HG02610 (cell line): ENCODE data around the gene CNOT6.
A peak's percentile ranks its signal among the peaks of the same experiment; 100 is the strongest.
"Not testable (repeated sequence)": the region's sequence is repeated elsewhere in the genome, so short reads cannot be mapped to it uniquely, and the experiment has no call there.

Experiments used
- ATAC-seq: cut with Tn5 transposase; IDR thresholded peaks from one replicate; pipeline ENCODE4 v1.9.1; 2021; ENCODE audit warnings: mild to moderate bottlenecking, moderate library complexity; ENCODE audit not compliant: unreplicated experiment

Gene CNOT6

DNA sequence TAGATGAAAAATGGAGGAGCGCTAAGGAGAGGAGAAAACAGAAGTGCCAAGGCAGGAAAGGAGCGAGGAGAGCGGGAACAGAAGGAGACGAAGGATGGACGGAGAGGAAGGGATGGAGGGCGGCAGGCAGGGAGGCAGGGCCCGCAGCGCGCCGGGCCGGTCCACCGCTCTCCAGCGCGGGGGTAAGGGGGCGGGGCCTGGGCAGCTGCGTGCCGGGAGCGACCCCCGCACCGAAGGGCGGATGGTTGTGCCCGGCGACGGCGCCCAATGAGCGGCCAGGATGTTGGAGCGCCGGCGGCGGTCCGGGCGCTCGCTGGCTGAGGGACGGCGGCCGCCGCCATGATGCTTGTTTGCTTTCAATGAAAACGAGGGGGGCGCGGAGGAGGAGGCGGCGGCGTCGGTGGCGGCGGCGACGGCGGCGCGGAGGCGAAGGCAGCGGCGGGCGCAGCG is at the start of gene CNOT6:
Gene CNOT6, plus strand, starts transcription at position 320 of the 450 bp plus-strand sequence. CDS start 34,898 bp downstream, outside the sequence.
- ATAC-seq: peak; percentile 91

DNA sequence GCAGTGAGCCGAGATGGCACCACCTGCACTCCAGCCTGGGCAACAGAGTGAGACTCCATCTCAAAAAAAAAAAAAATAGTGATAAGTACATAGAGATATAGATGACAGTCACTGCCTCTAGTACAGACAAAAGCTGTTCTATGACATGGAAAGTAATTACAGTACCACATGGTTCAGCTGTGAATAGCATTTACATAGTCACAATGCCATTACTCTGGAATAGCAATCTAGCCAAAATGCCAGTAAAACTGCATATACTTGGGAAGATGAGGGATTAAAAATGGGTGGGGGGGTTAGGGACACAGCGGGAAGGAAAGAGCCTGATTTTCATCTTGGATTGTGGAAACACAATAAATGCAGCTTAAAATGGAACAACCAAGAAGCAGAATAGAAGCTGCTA is 39.4 kb upstream of the CNOT6 start:
- ATAC-seq: no peak

DNA sequence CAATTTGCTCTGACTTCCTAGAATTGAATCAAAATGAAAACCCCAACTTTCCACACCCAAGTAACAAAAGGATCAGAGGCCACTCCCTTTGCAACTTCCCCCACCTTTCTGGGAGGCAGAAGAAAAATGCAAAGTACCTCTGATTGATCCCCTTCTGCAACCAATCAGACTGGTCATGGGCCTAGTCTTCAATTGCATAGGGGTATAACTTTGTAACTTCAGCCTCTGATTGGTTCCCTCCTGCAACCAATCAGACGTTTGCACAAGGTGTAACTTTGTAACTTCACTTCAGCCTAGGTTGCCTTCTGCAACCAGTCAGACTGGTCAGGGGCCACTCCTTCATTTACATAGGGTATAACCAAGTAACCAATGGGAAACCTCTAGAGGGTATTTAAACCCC is 38.3 kb upstream of the CNOT6 start:
- ATAC-seq: no peak

DNA sequence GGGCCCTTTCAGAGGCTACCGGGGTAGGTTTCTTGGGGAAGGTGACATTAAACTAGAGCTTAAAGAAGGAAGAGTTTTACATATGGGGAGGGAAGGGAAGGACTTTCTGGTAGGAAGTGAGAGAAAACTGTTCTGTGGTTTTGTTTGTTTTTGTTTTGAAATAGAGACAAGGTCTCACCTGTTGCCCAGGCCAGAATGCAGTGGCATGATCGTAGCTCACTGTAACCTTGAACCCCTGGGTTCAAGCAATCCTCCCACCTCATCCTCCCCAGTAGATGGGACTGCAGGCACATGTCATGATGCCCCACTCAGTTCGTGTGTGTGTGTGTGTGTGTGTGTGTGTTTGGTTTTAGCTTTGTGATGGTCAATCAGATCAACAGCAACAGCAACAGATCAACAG is 37.4 kb upstream of the CNOT6 start:
- no peak for ATAC-seq

DNA sequence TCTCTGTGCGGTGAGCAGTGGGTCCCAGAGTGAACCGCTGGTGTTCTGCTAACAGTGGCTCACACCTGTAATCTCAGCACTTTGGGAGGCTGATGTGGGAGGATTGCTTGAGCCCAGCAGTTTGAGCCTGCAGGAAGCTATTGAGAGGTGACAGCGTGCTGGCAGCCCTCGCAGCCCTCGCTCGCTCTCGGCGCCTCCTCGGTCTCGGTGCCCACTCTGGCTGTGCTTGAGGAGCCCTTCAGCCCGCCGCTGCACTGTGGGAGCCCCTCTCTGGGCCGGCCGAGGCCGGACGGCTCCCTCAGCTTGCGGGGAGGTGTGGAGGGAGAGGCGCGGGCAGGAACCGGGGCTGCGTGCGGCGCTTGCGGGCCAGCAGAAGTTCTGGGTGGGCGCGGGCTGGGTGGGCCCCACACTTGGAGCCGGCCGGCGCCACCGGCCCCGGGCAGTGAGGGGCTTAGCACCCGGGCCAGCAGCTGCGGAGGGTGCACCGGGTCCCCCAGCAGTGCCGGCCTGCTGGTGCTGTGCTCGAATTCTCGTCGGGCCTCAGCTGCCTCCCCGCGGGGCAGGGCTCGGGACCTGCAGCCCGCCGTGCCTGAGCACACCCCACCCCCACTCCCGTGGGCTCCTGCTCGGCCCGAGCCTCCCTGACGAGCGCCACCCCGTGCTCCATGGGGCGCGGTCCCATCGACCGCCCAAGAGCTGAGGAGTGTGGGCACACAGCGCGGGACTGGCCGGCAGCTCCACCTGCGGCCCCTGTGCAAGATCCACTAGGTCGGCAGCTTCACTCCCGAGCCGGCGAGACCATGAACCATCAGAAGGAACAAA is 35.1 kb upstream of the CNOT6 start:
- ATAC-seq: not testable (repeated sequence)

DNA sequence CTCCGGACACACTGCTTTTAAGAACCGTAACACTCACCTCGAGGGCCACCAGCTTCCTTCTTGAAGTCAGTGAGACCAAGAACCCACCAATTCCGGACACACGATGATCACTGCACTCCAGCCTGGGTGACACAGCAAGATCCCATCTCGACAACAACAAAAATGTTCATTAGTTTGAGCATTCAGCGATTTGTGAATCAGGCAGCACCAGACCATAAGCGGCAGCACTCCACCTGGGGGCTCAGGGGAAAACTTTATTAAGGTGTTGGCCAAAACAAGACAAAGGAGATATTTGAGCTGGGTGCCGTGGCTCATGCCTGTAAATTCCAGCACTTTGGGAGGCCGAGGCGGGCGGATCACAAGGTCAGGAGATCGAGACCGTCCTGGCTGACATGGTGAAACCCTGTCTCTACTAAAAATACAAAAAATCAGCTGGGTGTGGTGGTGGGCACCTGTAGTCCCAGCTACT is 34.5 kb upstream of the CNOT6 start:
- ATAC-seq: not testable (repeated sequence)

DNA sequence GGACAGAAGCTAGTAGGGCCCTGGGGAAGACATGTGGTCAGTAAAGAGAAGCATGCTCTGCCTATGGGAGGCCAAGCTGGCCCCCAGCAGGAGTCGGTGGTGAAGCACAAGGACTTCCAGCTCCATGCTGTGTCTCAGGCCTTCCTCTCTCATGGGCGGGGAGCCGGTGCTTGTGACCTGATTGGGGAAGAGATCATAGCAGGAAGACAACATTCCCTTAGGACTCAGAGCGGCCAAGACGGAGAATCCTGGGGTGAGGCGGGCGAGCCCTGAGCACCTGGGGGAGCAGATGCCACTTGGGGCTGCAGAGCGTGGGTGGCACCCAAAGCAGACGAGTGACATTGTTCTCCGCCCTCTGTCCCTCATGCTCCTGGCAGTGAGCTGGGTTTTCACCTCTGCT is 33.3 kb upstream of the CNOT6 start:
- ATAC-seq: no peak

DNA sequence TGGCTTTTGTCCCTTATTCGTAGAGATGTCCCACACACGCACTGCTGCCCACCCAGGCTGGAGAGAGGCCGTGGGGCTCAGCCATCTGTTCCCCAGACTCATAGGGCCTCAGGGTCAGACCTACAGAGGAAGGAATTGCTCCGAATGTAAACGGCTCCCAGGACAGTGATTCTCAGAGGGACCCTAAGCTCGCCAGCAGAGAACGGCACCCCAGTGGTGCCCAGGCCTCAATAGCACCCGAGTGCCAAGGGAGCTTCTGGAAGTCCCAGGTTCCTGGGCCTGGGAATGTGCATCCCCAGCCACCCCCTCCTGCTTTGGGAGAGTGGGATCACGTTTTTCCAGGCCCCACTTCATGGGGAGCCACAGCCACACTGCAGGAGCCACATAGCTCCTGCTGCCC is 32.9 kb upstream of the CNOT6 start:
- ATAC-seq: no peak

DNA sequence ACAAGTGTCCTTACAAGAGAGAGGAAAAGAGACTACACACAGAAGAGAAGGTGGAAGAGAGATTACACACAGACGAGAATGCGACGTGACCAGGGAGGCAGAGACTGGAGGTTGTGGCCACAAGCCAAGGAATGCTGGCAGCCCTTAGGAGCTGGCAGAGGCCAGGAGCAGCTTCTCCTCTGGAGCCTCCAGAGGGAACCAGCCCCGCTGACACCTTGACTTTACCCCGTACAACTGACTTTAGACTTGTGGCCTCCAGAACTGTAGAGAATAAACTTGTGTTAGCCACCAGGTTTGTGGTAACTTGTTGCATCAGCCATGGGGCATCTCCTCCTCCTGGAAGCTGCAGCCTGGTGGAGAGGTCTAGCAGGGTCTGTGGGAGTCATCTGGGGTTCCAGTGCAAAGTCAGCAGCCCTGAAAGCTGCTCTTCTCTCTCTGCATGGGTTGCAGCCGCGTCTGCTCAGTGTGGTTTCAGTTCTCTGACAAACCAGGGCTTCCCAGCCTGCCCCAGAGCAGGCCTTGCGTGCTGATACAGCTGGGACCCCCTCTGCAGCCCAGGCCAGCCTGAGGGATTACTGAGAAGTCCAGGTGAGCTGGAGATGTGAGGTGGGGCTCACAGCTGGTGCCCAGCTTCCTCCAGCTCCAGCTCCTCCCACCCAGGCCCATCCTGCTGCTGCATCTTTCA is 30.8 kb upstream of the CNOT6 start:
- ATAC-seq: no peak

DNA sequence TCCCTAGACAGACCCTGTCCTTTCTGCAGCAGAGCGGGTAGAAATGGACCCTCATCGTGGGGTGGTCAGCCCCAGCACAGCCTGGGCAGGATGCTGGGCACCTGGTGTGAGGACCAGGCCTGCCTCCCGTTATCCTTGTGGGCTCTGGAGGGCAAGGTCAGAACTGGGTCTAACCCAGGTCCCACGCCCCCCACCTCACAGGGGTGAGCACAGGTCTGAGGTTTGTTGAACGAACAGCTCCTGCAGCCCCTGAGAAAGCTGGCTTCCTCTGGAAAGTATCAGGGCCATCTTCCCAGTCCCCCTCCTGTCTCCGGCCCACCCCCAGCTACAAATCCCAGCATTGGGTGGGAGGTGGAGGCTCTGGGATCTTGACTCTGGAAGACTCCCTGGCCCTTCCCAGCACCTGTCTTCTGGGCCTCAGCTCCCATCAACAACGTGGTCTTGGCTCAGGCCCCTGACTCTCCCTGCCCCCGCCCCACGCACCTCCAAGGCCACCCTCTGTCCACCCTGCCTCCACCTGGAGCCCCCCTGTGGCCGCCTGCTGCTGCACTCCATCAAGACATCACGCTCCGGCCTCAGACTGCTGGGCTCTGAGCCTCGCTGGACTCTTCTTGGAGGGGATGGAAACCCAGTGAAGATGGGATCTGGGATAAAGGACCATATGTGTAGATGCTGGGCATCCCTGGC is 30.1 kb upstream of the CNOT6 start:
- ATAC-seq: no peak

DNA sequence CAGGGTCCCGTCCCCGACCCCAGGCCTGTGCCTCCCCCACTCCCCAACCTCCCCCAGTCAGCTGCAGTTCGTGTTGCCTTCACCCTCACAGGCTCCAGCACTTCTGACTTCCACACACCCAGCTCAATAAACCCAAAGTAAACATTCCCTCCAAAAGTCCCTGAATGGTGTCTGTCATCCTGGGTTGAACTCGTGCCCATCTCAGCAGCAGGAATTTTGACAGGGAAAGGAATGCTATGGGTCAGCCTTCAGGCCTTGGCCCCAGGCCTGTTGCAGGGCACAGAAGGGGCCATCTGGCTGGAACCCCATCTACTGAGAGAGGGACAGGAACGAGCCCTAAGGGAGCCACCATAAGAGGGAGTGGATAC is 29.6 kb upstream of the CNOT6 start:
- no peak for ATAC-seq

DNA sequence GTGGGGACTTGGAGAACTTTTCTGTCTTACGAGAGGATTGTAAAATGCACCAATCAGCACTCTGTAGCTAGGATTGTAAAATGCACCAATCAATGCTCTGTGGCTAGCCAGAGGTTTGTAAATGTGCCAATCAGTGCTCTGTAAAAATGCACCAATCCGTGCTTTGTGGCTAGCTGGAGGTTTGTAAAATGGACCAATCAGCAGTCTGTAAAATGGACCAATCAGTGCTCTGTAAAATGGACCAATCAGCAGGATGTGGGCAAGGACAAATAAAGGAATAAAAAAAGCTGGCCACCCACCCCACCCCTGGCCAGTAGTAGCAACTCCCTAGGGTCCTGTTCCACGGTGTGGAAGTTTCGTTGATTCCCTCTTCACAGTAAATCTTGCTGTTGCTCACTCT is 29.1 kb upstream of the CNOT6 start:
- ATAC-seq: not testable (repeated sequence)

DNA sequence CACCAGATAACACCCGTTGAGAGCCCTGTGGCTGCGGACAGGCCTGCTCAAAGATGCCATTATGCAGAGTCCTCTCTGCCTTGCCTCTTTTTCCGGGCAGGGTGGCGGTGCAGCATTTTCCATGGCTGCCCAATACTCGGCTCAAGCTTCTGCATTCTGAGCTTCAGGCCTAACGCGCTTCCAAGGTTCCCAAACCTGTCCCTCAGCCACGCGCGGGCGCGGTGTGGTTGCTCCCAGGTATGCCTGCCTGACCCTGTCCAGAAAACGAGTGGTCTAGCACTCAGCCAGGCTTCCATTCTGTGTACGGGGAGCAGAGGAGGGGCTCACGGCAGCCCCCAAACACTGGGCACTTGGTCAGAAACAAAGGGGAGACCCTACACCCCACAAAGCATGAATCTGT is 27.9 kb upstream of the CNOT6 start:
- no peak for ATAC-seq

DNA sequence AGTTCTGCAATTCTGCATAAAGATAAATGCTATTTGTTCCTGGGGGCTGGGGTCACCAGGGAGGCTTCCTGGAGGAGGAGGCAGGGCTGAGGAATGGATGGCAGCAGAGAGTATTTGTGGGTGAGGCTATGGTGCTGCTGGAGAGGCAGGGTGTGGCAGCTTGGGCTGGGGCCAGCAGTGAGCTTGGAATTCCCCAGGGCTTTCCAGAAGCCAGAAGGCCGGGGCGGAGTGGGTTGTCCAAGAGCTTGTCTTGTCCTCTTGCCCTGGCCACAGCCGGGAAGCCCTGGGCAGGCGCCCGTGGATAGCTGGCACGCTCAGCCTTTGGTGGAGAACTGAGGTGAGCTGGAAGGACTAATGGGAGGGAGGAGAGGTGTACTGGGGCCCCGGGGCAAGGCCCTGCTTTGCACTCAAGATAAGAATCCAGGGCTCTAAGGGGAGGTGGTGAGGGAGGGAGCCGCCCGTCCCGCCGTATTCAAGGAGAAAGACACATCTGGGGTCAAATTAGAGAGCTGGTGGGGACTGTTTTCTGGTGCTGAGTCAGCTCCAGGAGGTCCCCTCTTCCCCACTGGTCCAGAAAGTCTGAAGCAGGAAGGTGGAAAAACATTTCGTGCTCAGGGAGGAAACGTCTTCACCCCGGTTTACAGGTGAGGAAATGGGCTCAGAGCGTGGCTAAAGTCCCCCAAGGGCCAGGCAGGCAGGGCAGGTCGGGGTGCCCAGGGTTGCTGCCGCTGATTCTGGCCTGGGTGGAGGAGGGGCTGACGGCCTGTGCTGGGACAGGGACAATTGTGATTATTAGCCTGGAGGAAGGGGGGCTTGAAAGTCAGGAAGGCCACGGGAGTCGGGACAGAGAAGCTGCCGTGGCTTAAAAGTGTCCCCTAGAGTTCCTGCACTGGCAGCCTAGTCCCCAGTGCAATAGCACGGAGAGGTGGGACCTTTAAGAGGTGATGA is 26.9 kb upstream of the CNOT6 start:
- no peak for ATAC-seq

DNA sequence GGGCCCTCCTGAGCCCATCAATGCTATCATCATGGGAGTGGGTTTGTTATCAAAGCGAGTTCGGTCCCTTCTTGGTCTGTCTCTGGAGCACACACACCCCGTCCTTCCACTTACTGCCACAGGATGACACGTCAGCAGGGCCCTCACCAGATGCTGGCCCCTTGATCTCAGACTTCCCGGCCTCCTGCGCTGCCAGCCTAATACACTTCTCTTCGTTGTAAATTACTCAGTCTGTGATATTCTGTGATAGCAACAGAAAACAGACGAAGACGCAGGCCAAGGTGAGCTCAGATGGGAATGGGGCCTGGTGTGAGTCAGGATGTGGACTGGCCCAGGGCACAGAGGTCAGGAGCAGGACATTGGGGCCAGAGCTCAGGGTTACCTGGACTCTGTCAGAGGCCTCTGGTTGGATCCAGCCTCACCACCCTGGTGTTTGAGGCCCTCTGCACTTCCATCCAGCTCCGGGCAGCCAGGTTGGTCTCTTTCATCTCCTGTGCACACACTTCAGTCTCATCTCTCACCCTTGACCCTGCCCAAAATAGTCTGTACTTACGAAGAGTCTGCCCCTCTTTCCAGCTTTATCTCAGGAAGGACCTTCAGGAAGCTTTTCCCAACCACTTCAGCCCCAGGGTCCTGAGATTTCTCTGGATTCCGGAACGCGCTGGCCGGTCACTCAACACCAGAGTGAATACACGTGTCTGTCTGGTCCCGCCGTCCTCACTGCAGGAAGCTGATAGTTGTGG is 26.0 kb upstream of the CNOT6 start:
- no peak for ATAC-seq

DNA sequence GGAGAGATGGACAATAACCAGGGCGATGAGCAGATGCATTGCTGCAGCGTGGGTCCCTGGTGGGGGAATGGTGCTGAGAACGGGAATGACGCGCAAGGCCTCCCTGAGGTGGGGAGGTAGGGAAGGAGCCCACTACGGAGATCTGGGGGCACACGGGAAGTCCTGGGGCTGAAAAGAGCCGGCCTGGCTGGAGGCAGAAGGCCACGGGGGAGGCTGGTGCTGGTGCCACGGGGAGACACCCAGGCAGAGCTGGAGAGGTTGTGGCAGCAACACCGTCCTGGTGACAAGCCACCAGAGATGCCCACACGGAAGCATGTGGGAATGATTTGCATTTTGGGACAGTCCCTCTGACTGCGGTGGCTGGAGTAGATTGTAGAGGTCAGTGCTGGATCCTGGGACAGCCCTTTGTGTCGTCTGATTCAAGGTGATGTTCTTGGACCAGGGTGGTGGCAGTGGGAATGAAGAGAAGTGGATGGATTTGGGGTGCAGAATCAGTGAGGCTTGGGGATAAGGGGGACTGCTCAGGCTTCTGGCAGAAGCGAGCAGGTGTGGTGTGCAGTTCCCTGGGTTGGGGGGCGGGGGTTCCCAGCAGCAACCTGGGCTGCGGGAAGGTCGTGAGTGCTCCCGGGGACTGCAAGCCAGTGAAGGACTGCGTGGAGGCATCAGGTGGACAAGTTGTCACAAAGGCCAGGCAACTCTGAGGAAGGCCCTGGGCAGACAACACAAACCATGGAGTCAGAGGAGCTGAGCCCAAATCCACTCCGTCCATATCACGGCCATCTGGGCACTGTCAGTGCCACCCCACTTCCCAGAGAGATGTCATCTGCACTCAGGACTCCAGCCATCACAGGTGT is 25.2 kb upstream of the CNOT6 start:
- no peak for ATAC-seq

DNA sequence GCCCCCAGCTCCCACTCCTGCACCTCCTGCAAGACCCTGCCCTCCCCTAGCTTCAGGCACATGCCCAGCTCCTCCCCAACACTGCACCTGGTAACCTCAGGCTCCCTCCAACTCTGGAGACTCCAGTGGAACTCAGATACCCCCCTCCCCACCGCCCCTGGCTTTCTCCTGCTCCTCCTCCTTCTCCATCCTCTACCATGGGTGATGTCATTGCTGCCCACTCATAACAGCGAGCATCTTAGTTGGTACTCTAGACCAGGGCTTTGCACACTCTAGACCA is 24.7 kb upstream of the CNOT6 start:
- no peak for ATAC-seq

DNA sequence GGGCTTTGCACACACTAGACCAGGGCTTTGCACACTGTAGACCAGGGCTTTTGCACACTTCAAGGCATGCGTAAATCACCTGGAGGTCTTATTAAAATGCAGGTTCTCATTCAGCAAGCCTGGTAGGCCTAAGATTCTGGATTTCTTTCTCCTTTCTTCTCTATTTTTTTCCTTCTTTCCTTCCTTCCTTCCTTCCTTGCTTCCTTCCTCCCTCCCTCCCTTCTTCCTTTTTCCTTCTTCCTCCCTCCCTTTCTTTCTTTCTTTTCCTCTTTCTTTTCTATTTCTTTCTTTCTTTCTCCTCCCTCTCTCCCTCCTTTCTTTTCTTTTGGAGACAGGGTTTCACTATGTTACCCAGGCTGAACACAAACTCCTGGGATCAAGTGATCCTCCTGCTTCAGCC is 24.3 kb upstream of the CNOT6 start:
- ATAC-seq: no peak

DNA sequence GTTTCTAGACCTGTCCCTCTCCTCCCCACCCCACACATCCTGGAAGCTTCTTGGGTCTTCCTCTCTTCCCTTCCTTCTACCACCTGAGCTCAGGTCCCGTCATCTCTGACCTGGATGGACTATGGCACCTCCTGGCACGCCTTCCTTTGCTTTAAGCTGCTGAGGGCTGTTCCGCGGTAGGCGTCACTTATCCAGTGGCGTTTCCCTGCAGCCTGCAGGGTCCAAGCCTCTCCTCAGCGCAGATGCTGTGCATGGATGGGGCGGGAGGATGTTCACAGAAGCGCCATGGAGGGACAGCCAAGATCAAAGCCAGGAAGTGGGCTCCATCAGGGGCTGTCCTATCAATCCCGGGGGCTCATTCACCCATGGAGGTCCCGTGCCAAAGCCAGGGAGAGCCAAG is 23.8 kb upstream of the CNOT6 start:
- no peak for ATAC-seq
